Uterus (tissue), 2 donors: ENCODE results near the gene CACNB1.

Source experiments
- CTCF ChIP-seq, 4 experiments: fragments of 200-600 bp in 2 of 4; fragments of 450-650 bp in 2 of 4; sonication (generic) in 2 of 4; IDR thresholded peaks; one replicate each; pipeline ENCODE4 v1.5.1; 2016 to 2019; ENCODE audit warnings: antibody characterized with exemption in 4 of 4, mild to moderate bottlenecking in 2 of 4, moderate library complexity in 1 of 4
- POLR2A ChIP-seq, 2 donors: fragments of 450-650 bp; IDR thresholded peaks; one replicate each; pipeline ENCODE4 v1.6.1; 2016; ENCODE audit warnings: antibody characterized with exemption in 2 of 2, mild to moderate bottlenecking in 1 of 2, moderate library complexity in 1 of 2

GRCh38 chr17:39151150-39151942 lies 46.1 kb downstream of the CACNB1 start, which contains the start of gene PLXDC1:
- TF ChIP-seq CTCF (IDR thresholded peaks at IDR 0.05) (no peak), POLR2A (IDR thresholded peaks at IDR 0.05) (no peak)
